Stomach (tissue), 4 donors: ENCODE measurements around the gene FBXO8.

Source experiments
- CTCF ChIP-seq, 7 experiments: fragments of 450-650 bp in 4 of 7; fragments of 200-600 bp in 3 of 7; sonication (generic) in 3 of 7; IDR thresholded peaks; one replicate each; pipeline ENCODE4 v1.5.1; 2016 to 2019; ENCODE audit warnings: antibody characterized with exemption in 7 of 7, control low read depth in 2 of 7, mild to moderate bottlenecking in 1 of 7
- EP300 ChIP-seq: sonication (generic); formaldehyde crosslinking; IDR thresholded peaks from one replicate; pipeline ENCODE4 v1.6.1; 2017; ENCODE audit warnings: antibody characterized with exemption
- POLR2A ChIP-seq, 4 donors: fragments of 450-650 bp; IDR thresholded peaks; one replicate each; pipeline ENCODE4 v1.6.1; 2016; ENCODE audit warnings: antibody characterized with exemption in 4 of 4, control low read depth in 2 of 4, mild to moderate bottlenecking in 1 of 4, moderate library complexity in 1 of 4
- POLR2AphosphoS5 ChIP-seq, 3 donors: sonication (generic); formaldehyde crosslinking; IDR thresholded peaks; one replicate each; pipeline ENCODE4 v1.6.1; 2016; ENCODE audit warnings: antibody characterized with exemption in 3 of 3

GRCh38 chr4:174305961-174306360 lies 22.5 kb upstream of the FBXO8 start:
- TF ChIP-seq CTCF (IDR thresholded peaks at IDR 0.05) (no peak), POLR2A (IDR thresholded peaks at IDR 0.05) (no peak), EP300 (no peak), POLR2AphosphoS5 (IDR thresholded peaks at IDR 0.05) (no peak)
